ENCODE data around the gene PPFIA3. TPM values are rescaled to one million over a fixed set of nuclear protein-coding genes. Genes with fewer than 3 reads are reported as not detected.
"Not testable (repeated sequence)": the region's sequence is repeated elsewhere in the genome, so short reads cannot be mapped to it uniquely, and the experiment has no call there.

The PPFIA3 gene
- total RNA-seq, 2 donors from 2014 or later = 6.7 to 15.2 TPM

DNA sequence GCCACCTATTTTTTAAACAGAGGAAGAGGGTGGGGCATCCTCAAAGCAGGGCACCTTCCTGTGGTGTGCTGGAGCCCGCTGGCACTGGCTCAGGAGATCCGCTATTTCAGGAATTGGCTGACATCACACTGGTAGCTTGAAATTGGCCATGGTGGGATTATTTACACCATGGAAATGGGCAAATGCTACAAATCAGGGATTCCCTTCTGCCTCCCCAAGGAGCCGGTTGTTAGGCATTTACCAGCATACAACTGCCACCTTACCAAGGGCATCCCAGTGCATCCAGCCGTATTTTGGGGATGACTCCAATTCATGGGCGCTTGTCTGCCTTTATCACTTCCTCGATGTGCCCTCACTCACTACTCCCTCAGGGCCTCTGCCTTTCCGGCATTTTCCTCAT lies 21.6 kb downstream of the PPFIA3 start:
- no peak overlapping the region for H3K4me3 ChIP-seq
- H3K27me3 ChIP-seq = no peaks in the 10 kb centered on the region
- no peaks in the 10 kb centered on the region for H3K9me3 ChIP-seq
- peaks cover 21% of the 10 kb centered on the region for H3K4me1 ChIP-seq
- H3K27ac ChIP-seq = no peak overlapping the region
- no peak for DNase-seq
- H3K36me3 ChIP-seq (replicated peaks in 1 of 2; ENCODE audit: insufficient read depth in 1 of 2, low read depth in 2 of 2) = no peaks in the 10 kb centered on the region
- TF ChIP-seq POLR2A (IDR thresholded peaks at IDR 0.05) = no peak
- TF ChIP-seq, protein P1, sequence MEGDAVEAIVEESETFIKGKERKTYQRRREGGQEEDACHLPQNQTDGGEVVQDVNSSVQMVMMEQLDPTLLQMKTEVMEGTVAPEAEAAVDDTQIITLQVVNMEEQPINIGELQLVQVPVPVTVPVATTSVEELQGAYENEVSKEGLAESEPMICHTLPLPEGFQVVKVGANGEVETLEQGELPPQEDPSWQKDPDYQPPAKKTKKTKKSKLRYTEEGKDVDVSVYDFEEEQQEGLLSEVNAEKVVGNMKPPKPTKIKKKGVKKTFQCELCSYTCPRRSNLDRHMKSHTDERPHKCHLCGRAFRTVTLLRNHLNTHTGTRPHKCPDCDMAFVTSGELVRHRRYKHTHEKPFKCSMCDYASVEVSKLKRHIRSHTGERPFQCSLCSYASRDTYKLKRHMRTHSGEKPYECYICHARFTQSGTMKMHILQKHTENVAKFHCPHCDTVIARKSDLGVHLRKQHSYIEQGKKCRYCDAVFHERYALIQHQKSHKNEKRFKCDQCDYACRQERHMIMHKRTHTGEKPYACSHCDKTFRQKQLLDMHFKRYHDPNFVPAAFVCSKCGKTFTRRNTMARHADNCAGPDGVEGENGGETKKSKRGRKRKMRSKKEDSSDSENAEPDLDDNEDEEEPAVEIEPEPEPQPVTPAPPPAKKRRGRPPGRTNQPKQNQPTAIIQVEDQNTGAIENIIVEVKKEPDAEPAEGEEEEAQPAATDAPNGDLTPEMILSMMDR (IDR thresholded peaks at IDR 0.05) = no peak
- no peak for ATAC-seq
- intact Hi-C loops (cut with DNase I) = loop anchor here (10.0 kb wide), 1 partner anchor 46 kb away; no protein-coding TSS in a partner anchor
- WGBS, 2 donors = 78 to 95% methylated on average over 5 to 7 of the region's 7 CpGs

DNA sequence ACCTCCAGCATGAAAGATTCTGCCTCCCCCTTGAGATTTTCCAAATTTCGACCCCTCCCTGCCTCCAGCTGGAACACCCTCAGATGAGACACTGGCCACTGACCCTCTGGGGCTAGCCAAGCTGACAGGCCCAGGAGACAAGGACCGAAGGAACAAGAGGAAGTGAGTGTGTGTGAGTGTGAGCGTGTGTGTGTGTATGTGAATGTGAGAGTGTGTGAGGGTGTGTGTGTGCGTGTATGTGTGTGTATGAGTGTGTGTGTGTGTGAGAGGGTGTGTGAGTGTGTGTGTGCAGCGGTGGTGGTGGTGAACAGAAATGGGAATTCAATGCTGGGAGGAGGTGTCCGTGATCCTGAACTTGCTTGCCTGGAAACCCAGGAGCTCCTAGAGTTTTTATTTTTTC lies 22.0 kb downstream of the PPFIA3 start:
- no peak overlapping the region for H3K27ac ChIP-seq
- ATAC-seq = no peak
- H3K4me1 ChIP-seq = peaks cover 25% of the 10 kb centered on the region
- H3K27me3 ChIP-seq = no peaks in the 10 kb centered on the region
- no peaks in the 10 kb centered on the region for H3K36me3 ChIP-seq (replicated peaks in 1 of 2; ENCODE audit: insufficient read depth in 1 of 2, low read depth in 2 of 2)
- intact Hi-C loops (cut with DNase I) = loop anchor here (10.0 kb wide), 1 partner anchor 47 kb away; no protein-coding TSS in a partner anchor
- 65 to 74% methylated on average over 6 of the region's 6 CpGs for WGBS, 2 donors
- no peak for TF ChIP-seq POLR2A (IDR thresholded peaks at IDR 0.05)
- TF ChIP-seq, protein P1 (IDR thresholded peaks at IDR 0.05) = no peak
- no peak overlapping the region for H3K4me3 ChIP-seq
- no peak for DNase-seq
- no peaks in the 10 kb centered on the region for H3K9me3 ChIP-seq

- H3K4me3 ChIP-seq = peak overlapping the region in 1 of 2 donors; percentile 32
- H3K9me3 ChIP-seq = no peaks in the 10 kb centered on the region
- peak; percentile 88 to 94 (median 93) for DNase-seq
- H3K27ac ChIP-seq = no peak overlapping the region
- peaks cover 25% of the 10 kb centered on the region for H3K4me1 ChIP-seq
- 1 to 5% methylated on average over 20 to 21 of the region's 21 CpGs for WGBS, 2 donors
- H3K27me3 ChIP-seq = no peaks in the 10 kb centered on the region
- TF ChIP-seq, protein P1 (IDR thresholded peaks at IDR 0.05) = no peak
- peak in 1 of 3 donors; percentile 14 for TF ChIP-seq POLR2A (IDR thresholded peaks at IDR 0.05)
- intact Hi-C loops (cut with DNase I) = loop anchor here (10.0 kb wide), 1 partner anchor 48 kb away; no protein-coding TSS in a partner anchor
- H3K36me3 ChIP-seq (replicated peaks in 1 of 2; ENCODE audit: insufficient read depth in 1 of 2, low read depth in 2 of 2) = no peaks in the 10 kb centered on the region
- peak; percentile 97 for ATAC-seq
Measured at GRCh38 chr19:49142866-49143335, 23.6 kb downstream of the PPFIA3 start.

- TF ChIP-seq POLR2A (IDR thresholded peaks at IDR 0.05) = no peak
- TF ChIP-seq, protein P1 (IDR thresholded peaks at IDR 0.05) = peak; percentile 73 to 91 (median 79)
- 7 to 17% methylated on average over 10 to 29 of the region's 30 CpGs for WGBS, 2 donors
- Histone ChIP-seq H3K36me3 (replicated peaks in 1 of 2; ENCODE audit: insufficient read depth in 1 of 2, low read depth in 2 of 2) (no peaks in the 10 kb centered on the region), H3K27me3 (no peaks in the 10 kb centered on the region), H3K9me3 (no peaks in the 10 kb centered on the region), H3K4me1 (peaks cover 44% of the 10 kb centered on the region), H3K4me3 (no peak overlapping the region), H3K27ac (no peak overlapping the region)
- DNase-seq (peak; percentile 71 to 83 (median 78)), ATAC-seq (no peak)
- intact Hi-C loops (cut with DNase I) = loop anchor here (2.0 to 10.0 kb wide), 3 partner anchors 17 to 51 kb away; partner anchors contain the start of gene LIN7B
Measured at GRCh38 chr19:49145573-49146407, 26.4 kb downstream of the PPFIA3 start.

DNA sequence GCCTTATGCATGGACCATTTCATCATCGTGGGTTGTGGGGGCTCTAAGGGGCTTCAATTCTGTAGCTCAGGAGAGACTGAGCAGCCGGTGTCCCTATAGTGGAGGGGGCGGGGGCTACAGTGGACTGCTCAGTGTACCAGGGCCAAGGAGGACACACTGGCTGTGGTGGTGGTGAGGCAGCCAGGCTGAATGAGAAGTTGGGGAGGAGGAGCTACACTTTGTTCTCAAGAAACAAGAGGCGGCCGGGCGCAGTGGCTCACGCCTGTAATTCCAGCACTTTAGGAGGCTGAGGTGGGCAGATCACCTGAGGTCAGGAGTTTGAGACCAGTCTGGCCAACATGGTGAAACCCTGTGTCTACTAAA lies 27.0 kb downstream of the PPFIA3 start:
- DNase-seq; H3K9me3 ChIP-seq; H3K4me3 ChIP-seq; ATAC-seq; H3K27me3 ChIP-seq; H3K27ac ChIP-seq; H3K36me3 ChIP-seq (replicated peaks in 1 of 2; ENCODE audit: insufficient read depth in 1 of 2, low read depth in 2 of 2): not testable (repeated sequence)
- intact Hi-C loops (cut with DNase I) = loop anchor here (5.0 to 10.0 kb wide), 2 partner anchors 34 to 52 kb away; partner anchors contain the start of gene LIN7B
- peaks cover 50% of the 10 kb centered on the region for H3K4me1 ChIP-seq
- WGBS, 2 donors = 32 to 53% methylated on average over 7 of the region's 7 CpGs

Measured in body of pancreas (tissue), 4 donors.